ENCODE results near the gene FBXO31.

FBXO31 gene

GRCh38 chr16:87322833-87323726 is 60.5 kb downstream of the FBXO31 start:
- no peak overlapping the region for H3K4me3 ChIP-seq (ENCODE audit: low read depth, low read length)
- H3K4me1 ChIP-seq, result peaks cover 8% of the 10 kb centered on the region
- H2AFZ ChIP-seq, result no peak overlapping the region
- no peak overlapping the region for H3K9ac ChIP-seq
- no peak overlapping the region for H3K27ac ChIP-seq
- H3K27me3 ChIP-seq (ENCODE audit: control insufficient read depth, insufficient read depth, low read length), result no peaks in the 10 kb centered on the region
- H3K9me3 ChIP-seq (ENCODE audit: control insufficient read depth, low read length), result no peaks in the 10 kb centered on the region
- no peaks in the 10 kb centered on the region for H3K36me3 ChIP-seq (ENCODE audit: control insufficient read depth, insufficient read depth, low read length)
- H3K79me2 ChIP-seq, result peaks cover 11% of the 10 kb centered on the region
- no peak overlapping the region for H3K4me2 ChIP-seq (ENCODE audit: low read length)
- TF ChIP-seq CTCF (IDR thresholded peaks at IDR 0.05), result no peak

- H3K9ac ChIP-seq, result no peak overlapping the region
- H3K4me2 ChIP-seq (ENCODE audit: low read length), result no peak overlapping the region
- no peak overlapping the region for H3K27ac ChIP-seq
- H3K4me1 ChIP-seq, result peaks cover 10% of the 10 kb centered on the region
- no peak for TF ChIP-seq CTCF (IDR thresholded peaks at IDR 0.05)
- no peak overlapping the region for H2AFZ ChIP-seq
- peaks cover 11% of the 10 kb centered on the region for H3K79me2 ChIP-seq
- H3K9me3 ChIP-seq (ENCODE audit: control insufficient read depth, low read length), result no peaks in the 10 kb centered on the region
- no peaks in the 10 kb centered on the region for H3K27me3 ChIP-seq (ENCODE audit: control insufficient read depth, insufficient read depth, low read length)
- no peaks in the 10 kb centered on the region for H3K36me3 ChIP-seq (ENCODE audit: control insufficient read depth, insufficient read depth, low read length)
- no peak overlapping the region for H3K4me3 ChIP-seq (ENCODE audit: low read depth, low read length)
Measured at GRCh38 chr16:87322360-87322759, 61.2 kb downstream of the FBXO31 start.

- peaks cover 10% of the 10 kb centered on the region for H3K4me1 ChIP-seq
- H3K9me3 ChIP-seq (ENCODE audit: control insufficient read depth, low read length), result no peaks in the 10 kb centered on the region
- H3K9ac ChIP-seq, result no peak overlapping the region
- H3K27ac ChIP-seq, result no peak overlapping the region
- H3K4me3 ChIP-seq (ENCODE audit: low read depth, low read length), result no peak overlapping the region
- no peak overlapping the region for H2AFZ ChIP-seq
- TF ChIP-seq CTCF (IDR thresholded peaks at IDR 0.05), result no peak
- H3K36me3 ChIP-seq (ENCODE audit: control insufficient read depth, insufficient read depth, low read length), result no peaks in the 10 kb centered on the region
- H3K79me2 ChIP-seq, result peaks cover 11% of the 10 kb centered on the region
- H3K27me3 ChIP-seq (ENCODE audit: control insufficient read depth, insufficient read depth, low read length), result no peaks in the 10 kb centered on the region
- H3K4me2 ChIP-seq (ENCODE audit: low read length), result no peak overlapping the region
Measured at GRCh38 chr16:87321336-87322107, 62.1 kb downstream of the FBXO31 start.

GRCh38 chr16:87320510-87321227 is 62.9 kb downstream of the FBXO31 start:
- Histone ChIP-seq H3K4me3 (ENCODE audit: low read depth, low read length) (no peak overlapping the region), H3K36me3 (ENCODE audit: control insufficient read depth, insufficient read depth, low read length) (no peaks in the 10 kb centered on the region), H3K9ac (no peak overlapping the region), H3K27me3 (ENCODE audit: control insufficient read depth, insufficient read depth, low read length) (no peaks in the 10 kb centered on the region), H3K4me2 (ENCODE audit: low read length) (no peak overlapping the region), H3K9me3 (ENCODE audit: control insufficient read depth, low read length) (no peaks in the 10 kb centered on the region), H3K79me2 (peaks cover 11% of the 10 kb centered on the region), H3K27ac (no peak overlapping the region), H3K4me1 (peaks cover 10% of the 10 kb centered on the region), H2AFZ (no peak overlapping the region)
- no peak for TF ChIP-seq CTCF (IDR thresholded peaks at IDR 0.05)
